Thymus (tissue), 11 donors: Measurements from ENCODE around the gene SYTL5. TPM values are rescaled to one million over a fixed set of nuclear protein-coding genes. Genes with fewer than 3 reads are reported as not detected.

ENCODE experiments used
- DNase-seq, 9 donors: peaks; one replicate each; pipeline ENCODE4 v3.0.0-alpha.2; 2013; ENCODE audit warnings: low spot score in 9 of 9, low read depth in 6 of 9, missing footprints in 1 of 9
- H3K27ac ChIP-seq, 2 donors: one replicate each; pipeline ENCODE4 v1.5.1; 2013; ENCODE audit warnings: control low read depth in 1 of 2, low read depth in 1 of 2, low read length in 1 of 2, mild to moderate bottlenecking in 1 of 2, moderate library complexity in 1 of 2
- H3K27me3 ChIP-seq, 2 donors: one replicate each; pipeline ENCODE4 v1.5.1; 2013; ENCODE audit warnings: low read length in 1 of 2; ENCODE audit not compliant: control insufficient read depth in 2 of 2, insufficient read depth in 1 of 2
- H3K36me3 ChIP-seq, 2 donors: one replicate each; pipeline ENCODE4 v1.5.1; 2013; ENCODE audit warnings: low read length in 1 of 2, mild to moderate bottlenecking in 1 of 2, moderate library complexity in 1 of 2; ENCODE audit not compliant: control insufficient read depth in 2 of 2, insufficient read depth in 2 of 2
- H3K4me1 ChIP-seq, 2 donors: one replicate each; pipeline ENCODE4 v1.5.1; 2013; ENCODE audit warnings: low read length in 2 of 2; ENCODE audit not compliant: control insufficient read depth in 2 of 2, insufficient read depth in 2 of 2
- H3K4me3 ChIP-seq, 2 donors: one replicate each; pipeline ENCODE4 v1.5.1; 2013; ENCODE audit warnings: low read length in 2 of 2, control low read depth in 1 of 2, mild to moderate bottlenecking in 1 of 2
- H3K9me3 ChIP-seq, 2 donors: one replicate each; pipeline ENCODE4 v1.5.1; 2013; ENCODE audit warnings: low read length in 1 of 2, mild to moderate bottlenecking in 1 of 2; ENCODE audit not compliant: control insufficient read depth in 2 of 2, insufficient read depth in 1 of 2
- WGBS: extraction: QIAGEN DNeasy Blood & Tissue Kit; methylation state at CpG from one replicate; pipeline ENCODE4 v1.1.7; 2013; 5-methylcytosine and 5-hydroxymethylcytosine counted together
- polyA plus RNA-seq: library from polyadenylated mRNA; stranded (reverse); fragments of 200-250 nt; gene quantifications from one replicate; pipeline ENCODE4 v1.2.3, GENCODE V29; 2013
- total RNA-seq: library from RNA; stranded (reverse); fragments of 120-200 nt; gene quantifications from one replicate; pipeline ENCODE4 v1.2.4, GENCODE V29; 2013
- donor health status: healthy.

SYTL5 gene
- total and polyA plus RNA-seq, 2 donors: 0.14 to 0.66 TPM

DNA sequence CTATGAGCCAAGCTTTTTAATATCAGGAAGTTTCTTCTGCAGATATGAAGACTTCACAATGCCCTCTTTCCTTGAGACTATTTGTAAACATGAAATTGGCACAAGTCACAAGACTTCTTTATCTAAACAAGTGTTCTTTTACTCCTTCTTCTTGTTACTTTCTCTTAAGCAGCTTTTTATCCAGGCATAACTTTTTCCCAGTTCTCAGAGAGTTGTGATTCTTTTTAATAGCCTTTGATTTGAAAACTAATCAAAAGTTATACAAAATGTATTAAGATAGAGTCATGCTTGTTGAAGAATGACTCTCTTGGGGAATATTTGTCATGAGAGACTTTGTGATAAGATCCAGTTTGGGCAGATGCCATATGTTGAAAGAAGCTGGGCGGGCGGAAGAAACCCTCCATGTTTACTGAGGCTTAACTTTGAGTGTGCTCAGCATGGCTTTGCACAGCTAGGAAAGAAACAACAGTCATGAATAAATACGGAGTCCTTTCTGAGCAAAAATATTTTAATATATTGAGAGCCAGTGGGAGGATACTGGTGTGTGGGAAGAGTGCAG lies 39.3 kb downstream of the SYTL5 start:
- Histone ChIP-seq H3K27ac (no peak overlapping the region), H3K36me3 (no peaks in the 10 kb centered on the region), H3K4me1 (no peaks in the 10 kb centered on the region), H3K27me3 (no peaks in the 10 kb centered on the region), H3K4me3 (no peak overlapping the region), H3K9me3 (no peaks in the 10 kb centered on the region)
- DNase-seq: no peak
- WGBS: 97% methylated on average over 3 of the region's 3 CpGs

DNA sequence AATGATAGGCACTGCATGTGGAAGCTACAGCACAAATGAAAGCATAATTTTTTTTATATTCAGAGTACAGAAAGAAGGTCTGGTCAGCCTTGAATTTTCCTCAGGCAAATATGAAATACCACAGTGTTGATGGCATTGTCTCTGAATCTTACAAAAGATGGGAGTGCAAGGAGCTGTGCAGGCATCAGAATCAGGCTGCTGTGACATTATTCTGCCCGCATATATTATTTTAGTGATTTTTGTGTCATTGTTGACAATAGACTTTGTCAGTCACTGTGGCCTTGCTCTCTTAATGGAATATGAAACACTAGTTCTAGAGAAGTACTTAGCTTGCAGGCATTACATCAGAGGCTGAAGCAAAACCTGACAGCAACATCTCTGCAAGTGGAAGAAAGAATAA lies 42.5 kb downstream of the SYTL5 start:
- Histone ChIP-seq H3K27ac (no peak overlapping the region), H3K27me3 (no peaks in the 10 kb centered on the region), H3K36me3 (no peaks in the 10 kb centered on the region), H3K4me3 (no peak overlapping the region), H3K4me1 (no peaks in the 10 kb centered on the region), H3K9me3 (no peaks in the 10 kb centered on the region)
- 94% methylated on average over 1 of the region's 1 CpG for WGBS
- DNase-seq: no peak

DNA sequence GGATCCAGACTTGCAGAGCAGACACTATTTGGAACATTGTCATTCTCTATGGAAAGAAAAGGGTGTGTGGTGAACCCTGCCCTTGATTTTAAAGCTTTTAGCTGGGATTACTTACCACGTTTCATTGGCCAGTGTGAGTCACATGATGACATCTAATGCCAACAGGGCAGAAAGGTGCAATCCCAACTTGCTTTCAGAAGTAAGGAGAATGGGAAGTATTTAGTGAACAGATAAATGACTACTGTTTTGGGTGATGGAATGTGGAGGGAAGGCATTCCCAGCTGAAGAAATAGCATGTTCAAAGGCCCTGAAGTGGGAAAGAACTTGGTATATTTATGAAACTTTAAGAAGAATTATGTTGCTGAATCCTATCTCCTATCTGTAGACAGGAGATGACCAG lies 44.5 kb downstream of the SYTL5 start:
- Histone ChIP-seq H3K27me3 (no peaks in the 10 kb centered on the region), H3K9me3 (no peaks in the 10 kb centered on the region), H3K4me1 (no peaks in the 10 kb centered on the region), H3K36me3 (no peaks in the 10 kb centered on the region), H3K27ac (no peak overlapping the region), H3K4me3 (no peak overlapping the region)
- no peak for DNase-seq
- 56% methylated on average over 1 of the region's 1 CpG for WGBS

DNA sequence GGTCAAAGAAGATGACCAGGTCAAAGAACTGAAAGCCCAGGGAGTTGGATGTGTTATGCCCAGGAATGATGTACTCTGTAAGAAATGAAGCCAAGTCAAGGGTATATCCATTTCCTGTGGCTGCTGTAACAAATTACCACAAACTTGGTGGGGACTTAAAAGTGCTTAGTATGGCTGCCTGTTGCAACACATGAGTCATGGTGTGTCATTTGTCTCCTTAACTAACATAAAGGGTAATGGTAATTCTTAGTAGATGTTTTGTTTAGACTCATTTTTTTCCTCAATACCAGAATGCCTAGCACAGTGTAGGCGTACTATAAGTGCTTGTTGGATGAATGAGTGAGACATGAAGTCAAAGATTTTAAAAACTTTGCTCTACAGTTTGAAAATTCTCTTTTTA lies 45.7 kb downstream of the SYTL5 start:
- no peaks in the 10 kb centered on the region for H3K27me3 ChIP-seq
- no peaks in the 10 kb centered on the region for H3K9me3 ChIP-seq
- H3K4me3 ChIP-seq: no peak overlapping the region
- 97% methylated on average over 1 of the region's 1 CpG for whole genome bisulfite sequencing
- DNase-seq: no peak
- no peaks in the 10 kb centered on the region for H3K36me3 ChIP-seq
- H3K27ac ChIP-seq: no peak overlapping the region
- no peaks in the 10 kb centered on the region for H3K4me1 ChIP-seq

DNA sequence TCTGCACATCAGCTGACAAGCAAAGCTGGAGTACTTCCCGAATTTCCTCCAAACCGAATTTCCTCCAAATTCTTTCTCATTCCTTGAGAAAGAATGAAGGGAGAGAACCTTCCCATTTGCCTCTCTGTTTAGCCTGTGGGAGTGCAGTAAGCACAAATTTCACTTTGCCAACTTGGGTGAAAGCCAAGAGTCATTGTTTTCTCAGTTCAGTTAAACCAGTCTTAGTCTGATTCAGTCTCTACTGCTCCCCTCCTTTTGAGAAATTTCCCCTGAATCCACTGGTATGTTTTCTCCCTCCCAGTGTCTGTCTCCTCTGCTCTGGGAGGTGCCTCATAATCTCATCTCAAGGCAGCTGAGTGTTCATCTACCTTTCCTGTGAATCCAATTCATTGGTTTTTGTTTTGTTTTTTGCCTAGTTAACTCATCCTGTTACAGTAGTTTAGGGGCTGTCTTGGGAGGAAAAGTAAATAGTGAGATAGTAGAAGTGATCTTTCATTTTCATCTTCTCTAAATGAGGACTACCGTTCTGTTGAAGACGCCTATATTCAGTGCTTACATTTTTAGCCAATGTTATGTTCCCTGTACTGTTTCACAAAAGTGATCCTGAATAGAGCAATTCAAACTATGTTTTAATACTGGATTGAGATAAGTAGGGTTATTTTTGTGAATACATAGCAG lies 49.0 kb downstream of the SYTL5 start:
- no peaks in the 10 kb centered on the region for H3K36me3 ChIP-seq
- no peaks in the 10 kb centered on the region for H3K27me3 ChIP-seq
- H3K4me1 ChIP-seq: no peaks in the 10 kb centered on the region
- 82% methylated on average over 4 of the region's 4 CpGs for WGBS
- DNase-seq: no peak
- no peak overlapping the region for H3K27ac ChIP-seq
- no peak overlapping the region for H3K4me3 ChIP-seq
- H3K9me3 ChIP-seq: no peaks in the 10 kb centered on the region

DNA sequence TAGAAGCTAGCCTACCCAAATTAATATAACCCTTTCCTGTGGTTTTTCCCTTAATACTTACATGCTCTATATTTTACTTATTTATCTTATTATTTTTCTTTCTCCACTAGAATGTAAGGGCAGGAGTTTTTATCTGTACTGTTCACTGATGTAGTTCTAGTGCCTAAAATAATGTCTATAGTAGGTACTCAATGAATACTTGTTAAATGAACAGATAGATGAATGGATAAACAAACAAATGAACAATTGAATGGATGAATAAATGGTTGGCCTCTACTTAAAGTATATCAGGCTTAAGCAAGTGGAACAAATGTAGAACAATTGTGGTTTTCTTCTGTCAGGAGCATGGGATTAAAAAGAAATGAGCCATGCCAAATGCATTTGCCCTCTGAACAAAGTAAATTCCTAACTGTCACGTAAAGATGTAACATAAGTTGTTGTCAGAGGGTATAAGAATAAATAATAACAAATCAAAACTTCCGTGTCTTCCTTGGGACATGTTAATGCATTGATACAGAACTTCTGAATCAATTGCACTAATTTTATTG lies 54.1 kb downstream of the SYTL5 start:
- no peaks in the 10 kb centered on the region for H3K4me1 ChIP-seq
- H3K4me3 ChIP-seq: no peak overlapping the region
- no peaks in the 10 kb centered on the region for H3K27me3 ChIP-seq
- DNase-seq: no peak
- no peak overlapping the region for H3K27ac ChIP-seq
- H3K36me3 ChIP-seq: no peaks in the 10 kb centered on the region
- 99% methylated on average over 2 of the region's 2 CpGs for WGBS
- H3K9me3 ChIP-seq: no peaks in the 10 kb centered on the region

DNA sequence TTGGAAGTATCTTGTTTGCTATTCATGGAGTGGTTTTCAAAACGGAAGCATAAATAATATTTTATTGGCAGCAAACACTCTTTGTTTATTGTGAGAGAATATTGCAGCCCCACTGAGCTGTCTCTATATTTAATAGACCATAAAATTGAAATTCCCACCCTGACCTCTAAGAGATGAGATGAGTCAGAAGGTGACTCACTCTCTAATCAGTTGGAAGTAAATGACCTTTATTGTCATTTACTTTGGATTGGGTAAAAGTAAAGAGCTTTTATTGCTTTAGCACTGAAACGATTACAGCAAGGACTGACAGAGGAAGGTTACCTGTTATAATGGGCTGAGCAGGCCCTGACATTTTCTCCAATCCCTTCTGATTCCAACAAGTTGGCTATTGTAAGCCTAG lies 55.0 kb downstream of the SYTL5 start:
- H3K4me3 ChIP-seq: no peak overlapping the region
- DNase-seq: no peak
- no peaks in the 10 kb centered on the region for H3K27me3 ChIP-seq
- H3K27ac ChIP-seq: no peak overlapping the region
- H3K4me1 ChIP-seq: no peaks in the 10 kb centered on the region
- H3K9me3 ChIP-seq: no peaks in the 10 kb centered on the region
- no peaks in the 10 kb centered on the region for H3K36me3 ChIP-seq
- 76% methylated on average over 2 of the region's 2 CpGs for WGBS

DNA sequence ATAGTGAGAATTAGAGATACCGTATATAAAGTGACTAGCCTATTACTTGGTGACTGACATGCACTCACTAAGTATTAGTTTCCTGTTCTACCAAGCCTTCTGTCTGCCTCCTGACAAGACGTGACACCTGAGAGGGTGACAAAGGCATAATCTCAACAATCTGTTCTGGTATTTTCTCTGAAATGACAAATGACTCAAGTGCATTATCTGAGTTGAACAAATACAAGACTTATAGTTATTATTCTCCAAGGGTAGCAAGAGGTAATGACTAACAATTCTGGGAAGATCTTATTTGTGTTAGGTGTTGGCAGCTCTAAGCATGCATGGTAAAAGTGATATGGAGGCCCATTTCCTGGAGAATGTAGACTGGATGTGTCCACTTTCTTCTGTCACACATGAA lies 60.6 kb downstream of the SYTL5 start:
- 95% methylated on average over 2 of the region's 2 CpGs for WGBS
- no peak overlapping the region for H3K27ac ChIP-seq
- H3K9me3 ChIP-seq: no peaks in the 10 kb centered on the region
- no peak overlapping the region for H3K4me3 ChIP-seq
- no peak for DNase-seq
- H3K27me3 ChIP-seq: no peaks in the 10 kb centered on the region
- no peaks in the 10 kb centered on the region for H3K36me3 ChIP-seq
- no peaks in the 10 kb centered on the region for H3K4me1 ChIP-seq

DNA sequence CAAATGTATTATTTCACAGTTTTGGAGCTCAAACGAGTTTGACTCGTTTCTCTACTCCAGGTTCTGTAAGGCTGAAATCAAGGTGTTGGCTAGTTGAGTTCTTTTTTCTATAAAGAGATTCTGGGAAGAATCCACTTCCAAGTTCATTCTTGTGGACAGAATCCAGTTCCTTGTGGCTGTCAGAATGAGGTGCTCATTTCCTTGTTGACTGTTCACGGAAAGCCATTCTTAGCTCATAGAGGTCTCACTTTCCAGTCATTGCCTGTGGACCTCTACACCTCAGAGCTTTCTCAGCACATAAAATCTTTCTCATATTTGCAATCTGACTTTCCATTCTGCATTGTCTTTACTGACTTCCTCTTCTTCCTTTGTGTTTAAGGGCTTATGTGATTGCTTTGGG lies 62.9 kb downstream of the SYTL5 start:
- no peaks in the 10 kb centered on the region for H3K9me3 ChIP-seq
- no peaks in the 10 kb centered on the region for H3K36me3 ChIP-seq
- 94% methylated on average over 3 of the region's 3 CpGs for WGBS
- no peaks in the 10 kb centered on the region for H3K27me3 ChIP-seq
- no peak for DNase-seq
- H3K4me3 ChIP-seq: no peak overlapping the region
- no peak overlapping the region for H3K27ac ChIP-seq
- H3K4me1 ChIP-seq: no peaks in the 10 kb centered on the region
